Lung microvascular endothelial cell (primary cell): ENCODE data around the gene CTNNA1. TPM values are rescaled to one million over a fixed set of nuclear protein-coding genes. Genes with fewer than 3 reads are reported as not detected.
"Not testable (repeated sequence)": the region's sequence is repeated elsewhere in the genome, so short reads cannot be mapped to it uniquely, and the experiment has no call there.

Source experiments
- DNase-seq, 2 donors: peaks; one replicate each; pipeline versions ENCODE4 v3.0.0 to v3.0.0-alpha.2; 2010; ENCODE audit warnings: low read depth in 2 of 2
- total RNA-seq: library from RNA; depleted of rRNA; stranded (reverse); fragments of >200 nt; gene quantifications from 2 replicates; pipeline ENCODE4 v1.2.1, GENCODE V29; 2014

The CTNNA1 gene
- total RNA-seq = 479 and 529 TPM in 2 replicates

GRCh38 chr5:138752951-138753793 lies at the start of gene CTNNA1:
TSS of gene CTNNA1 (plus strand) at chr5:138753425. CDS start at chr5:138781925, 28,500 bp downstream.
- DNase-seq = peak; percentile 70 to 82

- DNase-seq = not testable (repeated sequence)
These were observed 49.4 kb upstream of the CTNNA1 start for GRCh38 chr5:138703777-138704176.

GRCh38 chr5:138705007-138705406 lies 48.2 kb upstream of the CTNNA1 start:
- no peak for DNase-seq

GRCh38 chr5:138705567-138705966 lies 47.7 kb upstream of the CTNNA1 start:
- DNase-seq = no peak

GRCh38 chr5:138706655-138707480 lies 46.4 kb upstream of the CTNNA1 start:
- peak in 1 of 2 donors; percentile 78 for DNase-seq

GRCh38 chr5:138708791-138709190 lies 44.4 kb upstream of the CTNNA1 start:
- no peak for DNase-seq

- no peak for DNase-seq
These were observed 44.0 kb upstream of the CTNNA1 start for GRCh38 chr5:138709202-138709601.

GRCh38 chr5:138711087-138711486 lies 42.1 kb upstream of the CTNNA1 start:
- DNase-seq = no peak

- no peak for DNase-seq
These were observed 41.4 kb upstream of the CTNNA1 start for GRCh38 chr5:138711811-138712210.

GRCh38 chr5:138712324-138712723 lies 40.9 kb upstream of the CTNNA1 start:
- no peak for DNase-seq

- no peak for DNase-seq
These were observed 40.4 kb upstream of the CTNNA1 start for GRCh38 chr5:138712791-138713190.

- DNase-seq = no peak
These were observed 40.0 kb upstream of the CTNNA1 start for GRCh38 chr5:138713247-138713646.

- no peak for DNase-seq
These were observed 38.5 kb upstream of the CTNNA1 start for GRCh38 chr5:138714694-138715093.

- DNase-seq = not testable (repeated sequence)
These were observed 37.2 kb upstream of the CTNNA1 start for GRCh38 chr5:138715931-138716432.

- DNase-seq = peak in 1 of 2 donors; percentile 31
These were observed 36.7 kb upstream of the CTNNA1 start for GRCh38 chr5:138716456-138716924.

GRCh38 chr5:138717399-138717798 lies 35.8 kb upstream of the CTNNA1 start:
- DNase-seq = no peak

- DNase-seq = no peak
These were observed 33.4 kb upstream of the CTNNA1 start for GRCh38 chr5:138719811-138720210.

- no peak for DNase-seq
These were observed 32.4 kb upstream of the CTNNA1 start for GRCh38 chr5:138720840-138721239.

- no peak for DNase-seq
These were observed 31.2 kb upstream of the CTNNA1 start for GRCh38 chr5:138721979-138722378.

- no peak for DNase-seq
These were observed 30.6 kb upstream of the CTNNA1 start for GRCh38 chr5:138722544-138723177.

GRCh38 chr5:138724470-138725146 lies 28.6 kb upstream of the CTNNA1 start:
- peak; percentile 35 to 66 for DNase-seq
